GM19035 (cell line): ENCODE data around the gene SMIM24.
A peak's percentile ranks its signal among the peaks of the same experiment; 100 is the strongest.

Experiments
- ATAC-seq: cut with Tn5 transposase; IDR thresholded peaks from one replicate; pipeline ENCODE4 v1.9.1; 2021; ENCODE audit not compliant: unreplicated experiment

The SMIM24 gene

DNA sequence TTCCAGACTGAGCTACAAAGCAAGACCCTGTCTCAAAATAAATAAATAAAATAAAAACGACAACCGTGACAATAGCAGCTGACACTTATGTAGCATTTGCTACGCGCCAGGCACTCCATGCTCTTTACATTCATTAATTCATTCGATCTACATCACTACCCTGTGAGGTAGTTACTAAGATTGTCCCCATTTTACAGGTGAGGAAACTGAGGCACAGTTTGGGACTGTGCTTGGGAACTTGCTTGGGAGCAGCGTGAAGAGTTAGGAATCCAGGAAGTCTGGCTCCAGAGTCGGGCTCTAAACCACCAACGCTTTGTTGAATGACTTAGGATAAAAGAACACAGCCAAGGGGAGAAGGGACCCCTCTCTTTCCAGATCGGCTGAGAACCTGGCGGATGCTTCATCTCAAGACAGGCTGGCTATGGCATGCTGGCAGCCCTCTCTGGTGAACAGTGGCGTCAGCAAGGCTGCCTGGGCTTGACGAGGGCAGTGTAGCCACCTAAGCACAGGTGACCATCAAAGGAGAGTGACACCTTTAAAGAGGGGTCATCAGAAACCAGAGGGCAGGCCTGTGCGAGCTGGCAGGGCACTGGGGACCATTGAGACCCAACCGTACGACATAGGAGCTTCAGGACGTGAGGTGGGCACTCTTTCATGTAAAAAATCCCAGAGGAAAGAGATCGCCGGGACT, 19.6 kb upstream of the SMIM24 start:
- ATAC-seq = peak; percentile 18

- ATAC-seq = no peak
Measured at GRCh38 chr19:3497757-3498520, 17.6 kb upstream of the SMIM24 start.

DNA sequence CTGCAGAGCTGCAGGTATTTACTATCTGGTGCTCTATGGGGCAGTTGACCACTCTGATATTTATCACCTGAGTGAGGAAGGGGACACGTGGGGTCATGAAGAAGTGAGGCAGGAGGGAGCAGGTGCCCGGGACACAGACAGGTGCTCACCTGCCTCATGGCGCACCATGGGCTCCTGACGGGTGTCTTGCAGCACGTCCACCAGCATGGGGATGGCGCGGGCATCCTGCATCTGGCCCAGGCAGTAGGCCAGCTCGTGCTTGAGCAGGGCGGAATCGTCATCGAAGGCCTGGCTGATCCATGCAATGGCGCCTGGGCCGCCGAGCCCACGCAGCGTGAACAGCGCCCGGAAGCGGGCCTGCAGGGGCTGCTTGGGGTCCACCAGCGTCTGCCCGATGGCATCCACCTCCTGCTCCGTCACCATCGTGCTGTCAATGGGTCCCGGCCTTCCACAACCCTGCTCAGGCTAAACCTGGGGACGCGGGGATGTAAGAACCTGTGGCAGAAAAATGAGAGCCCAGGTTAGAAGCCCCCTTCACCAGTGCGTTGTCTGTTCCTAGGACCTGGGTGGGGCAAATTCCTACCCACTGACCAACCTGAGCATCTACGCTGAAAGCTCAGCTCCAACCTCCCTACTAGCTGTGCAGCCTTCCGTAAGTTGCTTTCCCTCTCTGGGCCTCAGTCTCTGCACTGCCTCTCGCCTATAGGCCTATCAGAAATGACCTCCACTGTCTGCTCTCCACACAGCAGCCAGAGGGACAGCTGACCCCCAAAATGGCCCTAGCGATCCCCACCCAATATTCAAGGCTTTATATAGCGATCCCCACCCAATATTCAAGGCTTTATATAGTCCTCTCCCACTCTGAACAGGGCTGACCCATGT, 16.3 kb upstream of the SMIM24 start:
- no peak for ATAC-seq

- no peak for ATAC-seq
Measured at GRCh38 chr19:3494559-3494958, 14.2 kb upstream of the SMIM24 start.

DNA sequence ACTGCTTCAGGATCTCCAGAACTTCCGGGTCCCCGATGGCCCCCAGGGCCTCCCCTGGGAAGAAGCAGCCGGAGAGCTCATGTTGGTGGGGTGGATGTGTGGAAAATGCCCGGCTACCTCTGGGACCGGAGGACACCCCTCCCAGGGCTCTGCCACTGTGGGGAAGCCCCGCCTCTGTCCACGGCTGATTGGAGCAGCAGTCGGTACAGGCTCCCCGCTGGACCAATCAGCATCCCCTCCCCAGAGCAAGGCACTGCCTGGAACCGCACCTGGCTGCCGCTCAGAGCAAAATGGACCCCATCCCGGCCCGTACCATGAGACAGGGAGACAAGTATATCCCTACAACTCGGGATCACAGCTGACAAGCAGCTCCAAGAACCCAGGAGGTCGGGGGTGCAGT, 13.7 kb upstream of the SMIM24 start:
- ATAC-seq = no peak

DNA sequence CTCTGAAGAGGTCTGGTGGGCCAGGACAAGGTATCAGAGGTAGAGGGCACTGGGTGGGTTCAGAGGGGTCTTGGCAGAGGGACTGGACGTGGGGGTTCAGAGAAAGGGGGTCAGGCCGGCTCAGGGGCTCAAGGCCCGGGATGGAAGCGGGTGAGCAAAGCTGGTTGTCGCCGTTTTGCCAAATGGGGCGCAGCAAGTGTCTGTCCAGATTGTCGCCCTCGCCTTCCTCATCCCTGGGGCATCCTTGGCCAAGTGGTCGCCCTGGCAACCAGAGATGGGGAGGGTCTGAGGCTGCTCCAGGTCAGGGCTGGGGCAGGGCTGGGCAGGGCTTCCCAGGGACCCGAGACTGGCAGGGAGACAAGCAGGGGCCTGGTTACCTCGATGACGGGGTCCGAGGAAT, 13.3 kb upstream of the SMIM24 start:
- ATAC-seq = no peak

DNA sequence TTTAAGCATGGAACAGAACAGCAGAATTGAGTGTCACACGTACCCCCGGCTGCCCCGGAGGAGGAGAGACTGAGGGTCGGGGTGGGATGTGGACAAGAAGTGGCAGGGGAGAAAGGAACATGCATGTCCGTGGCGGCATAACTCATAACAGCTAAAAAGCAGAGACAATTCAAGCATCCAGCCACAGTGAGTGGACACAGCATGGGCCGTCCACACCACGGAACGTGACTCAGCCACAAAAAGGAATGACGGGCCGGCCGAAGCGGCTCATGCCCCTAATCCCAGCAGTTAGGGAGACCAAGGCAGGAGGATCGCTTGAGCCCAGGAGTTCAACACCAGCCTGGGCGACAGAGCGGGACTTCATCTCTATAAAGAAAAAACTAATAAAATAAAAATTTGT, 12.6 kb upstream of the SMIM24 start:
- no peak for ATAC-seq

DNA sequence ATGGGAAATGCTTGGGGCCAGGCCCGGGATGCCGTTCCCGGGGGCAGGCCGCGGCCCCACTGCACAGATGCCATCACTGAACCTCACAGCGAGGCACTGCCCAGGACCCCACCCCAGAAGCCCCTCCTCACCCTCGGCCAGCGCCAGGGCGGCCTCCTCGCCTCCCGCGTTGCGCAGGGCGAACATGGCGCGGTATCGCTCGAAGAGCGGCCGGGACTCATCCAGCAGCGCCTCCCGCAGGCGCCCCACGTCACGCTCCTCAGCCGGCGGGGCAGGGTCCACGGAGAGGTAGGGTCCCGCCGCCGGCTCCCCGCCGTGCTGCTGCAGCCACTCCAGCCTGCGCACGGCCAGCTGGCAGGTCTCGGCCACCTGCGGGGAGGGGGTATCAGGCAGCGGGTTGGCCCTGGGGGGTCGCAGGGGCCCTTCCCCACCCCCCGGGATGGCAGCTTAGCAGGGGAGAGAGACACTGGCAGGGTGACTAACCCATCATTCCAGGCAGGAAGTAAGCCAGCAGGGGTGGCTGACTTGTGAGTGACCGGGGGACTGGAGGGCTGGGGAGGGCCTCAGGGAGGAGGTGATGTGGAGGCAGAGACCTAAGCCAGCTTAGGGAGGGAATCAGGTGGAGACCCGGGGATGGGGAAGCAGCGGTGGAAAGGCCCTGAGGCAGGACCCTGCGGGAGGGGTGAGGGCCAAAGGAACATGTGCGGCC, 12.0 kb upstream of the SMIM24 start:
- no peak for ATAC-seq

DNA sequence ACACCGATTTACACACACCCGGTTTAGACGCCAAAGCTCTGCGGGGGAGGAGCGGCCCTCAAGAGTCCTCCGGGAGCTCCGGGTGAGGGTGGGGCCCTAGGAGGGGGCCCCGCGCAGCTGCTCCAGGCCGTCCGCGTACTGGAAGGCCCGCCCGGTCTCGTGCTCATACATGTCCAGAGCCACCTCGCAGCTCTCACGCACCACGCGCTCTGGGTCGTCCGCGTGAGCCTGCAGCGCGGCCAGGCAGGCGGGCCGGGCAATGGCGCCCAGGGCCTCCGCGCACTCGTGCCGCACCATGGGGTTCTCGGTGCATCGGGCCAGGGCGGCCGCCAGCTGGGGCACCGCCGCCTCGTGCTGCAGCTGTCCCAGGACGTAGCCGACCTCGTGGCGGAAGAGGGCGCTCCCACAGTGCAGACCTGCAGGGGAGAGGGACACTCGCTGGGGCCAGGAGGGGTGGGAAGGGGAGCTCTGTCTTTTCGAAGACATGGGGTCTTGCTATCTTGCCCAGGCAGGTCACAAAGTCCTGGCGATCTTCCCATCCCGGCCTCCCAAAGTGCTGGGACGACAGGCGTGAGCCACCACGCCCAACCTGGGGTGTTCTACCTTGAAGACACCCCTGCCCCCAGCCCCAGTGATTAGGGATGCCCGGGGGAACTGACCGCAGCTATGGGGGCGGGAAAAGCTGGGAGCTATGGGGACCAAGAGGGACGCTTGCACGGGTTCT, 11.2 kb upstream of the SMIM24 start:
- no peak for ATAC-seq

- ATAC-seq = no peak
Measured at GRCh38 chr19:3483226-3483628, 2.9 kb upstream of the SMIM24 start, which contains the start of gene SMIM44. Gene SMIM44 (minus strand): TSS chr19:3483441. CDS start chr19:3483403, 38 bp downstream.

GRCh38 chr19:3482507-3483225, 2.3 kb upstream of the SMIM24 start:
- no peak for ATAC-seq

DNA sequence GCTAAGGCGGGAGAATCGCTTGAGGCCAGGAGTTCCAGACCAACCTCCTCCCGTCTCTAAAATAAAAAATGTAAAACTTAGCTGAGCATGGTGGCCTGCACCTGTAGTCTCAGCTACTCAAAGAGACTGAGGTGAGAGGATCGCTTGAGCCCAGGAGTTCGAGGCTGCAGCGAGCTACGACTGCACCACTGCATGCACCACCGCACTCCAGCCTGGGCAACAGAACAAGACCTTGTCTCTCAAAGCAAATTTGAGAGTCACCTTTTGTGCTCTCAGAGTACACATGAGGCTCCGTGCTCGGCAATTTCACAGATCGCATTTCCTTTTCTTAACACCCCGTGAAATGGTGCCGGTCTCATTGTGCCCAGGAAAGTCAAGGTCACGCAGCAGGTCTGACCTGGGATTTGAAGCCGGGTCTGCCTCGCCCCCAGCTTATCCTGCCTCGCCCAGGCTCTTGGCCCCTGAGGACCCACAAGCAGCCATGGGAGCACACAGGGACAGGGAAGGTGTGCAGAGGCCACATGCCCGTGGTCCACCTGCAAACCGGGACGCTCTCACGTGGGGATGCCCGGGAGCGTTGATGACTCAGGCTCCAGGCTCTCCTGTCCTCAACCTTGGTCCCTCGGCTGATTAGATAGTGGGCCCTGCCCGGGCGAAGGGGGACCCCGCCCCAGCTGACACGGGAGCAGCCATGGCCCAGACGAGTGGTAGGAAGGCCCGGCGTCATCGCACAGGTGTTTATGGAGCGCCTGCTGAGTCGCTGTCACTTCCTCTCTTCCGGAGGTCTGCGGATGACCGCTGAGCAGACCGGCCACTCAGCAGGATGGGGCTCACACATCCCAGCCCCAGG, 1.1 kb upstream of the SMIM24 start:
- ATAC-seq = no peak

DNA sequence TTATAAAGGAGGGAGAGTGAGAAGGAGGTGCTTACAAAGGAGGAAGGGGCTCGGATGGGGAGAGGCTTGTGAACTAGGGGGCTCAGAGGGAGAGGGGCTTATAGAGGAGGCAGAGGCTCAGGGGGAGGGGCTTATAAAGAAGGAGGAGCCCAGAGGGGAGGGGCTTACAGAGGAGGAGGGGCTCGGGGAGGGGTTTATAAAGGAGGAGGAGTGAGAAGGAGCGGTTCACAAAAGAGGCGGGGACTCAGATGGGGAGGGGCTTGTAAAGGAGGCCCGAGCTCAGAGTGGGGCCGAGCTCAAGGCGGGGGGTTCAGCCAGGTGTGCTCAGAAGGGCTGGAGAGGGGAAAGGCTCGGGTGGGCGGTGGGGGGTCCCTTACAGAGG, 500 bp downstream of the SMIM24 start:
- no peak for ATAC-seq

DNA sequence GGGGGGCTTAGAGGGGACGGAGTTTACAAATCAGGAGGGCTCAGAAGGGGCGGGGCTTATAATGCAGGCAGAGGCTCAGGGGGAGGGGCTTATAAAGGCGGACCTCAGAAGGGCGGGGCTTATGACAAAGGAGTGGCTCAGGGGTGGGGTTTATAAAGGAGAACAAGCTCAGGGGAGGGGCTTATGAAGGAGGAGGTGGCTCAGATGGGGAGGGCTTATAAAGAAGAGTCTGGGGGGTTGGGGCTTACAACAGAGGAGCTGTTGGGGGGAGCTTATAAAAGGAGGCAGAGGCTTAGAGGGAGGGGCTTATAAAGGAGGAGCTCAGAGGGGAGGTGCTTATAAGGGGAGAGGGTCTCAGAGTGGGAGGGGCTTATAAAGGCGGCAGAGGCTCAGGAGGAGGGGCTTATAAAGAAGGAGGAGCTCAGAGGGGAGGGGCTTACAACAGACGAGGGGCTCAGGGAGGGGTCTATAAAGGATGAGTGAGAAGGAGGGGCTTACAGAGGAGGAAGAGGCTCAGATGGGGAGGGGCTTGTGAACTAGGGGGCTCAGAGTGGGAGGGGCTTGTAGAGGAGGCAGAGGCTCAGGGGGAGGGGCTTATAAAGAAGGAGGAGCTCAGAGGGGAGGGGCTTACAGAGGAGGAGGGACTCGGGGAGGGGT, 1.0 kb downstream of the SMIM24 start:
- no peak for ATAC-seq

DNA sequence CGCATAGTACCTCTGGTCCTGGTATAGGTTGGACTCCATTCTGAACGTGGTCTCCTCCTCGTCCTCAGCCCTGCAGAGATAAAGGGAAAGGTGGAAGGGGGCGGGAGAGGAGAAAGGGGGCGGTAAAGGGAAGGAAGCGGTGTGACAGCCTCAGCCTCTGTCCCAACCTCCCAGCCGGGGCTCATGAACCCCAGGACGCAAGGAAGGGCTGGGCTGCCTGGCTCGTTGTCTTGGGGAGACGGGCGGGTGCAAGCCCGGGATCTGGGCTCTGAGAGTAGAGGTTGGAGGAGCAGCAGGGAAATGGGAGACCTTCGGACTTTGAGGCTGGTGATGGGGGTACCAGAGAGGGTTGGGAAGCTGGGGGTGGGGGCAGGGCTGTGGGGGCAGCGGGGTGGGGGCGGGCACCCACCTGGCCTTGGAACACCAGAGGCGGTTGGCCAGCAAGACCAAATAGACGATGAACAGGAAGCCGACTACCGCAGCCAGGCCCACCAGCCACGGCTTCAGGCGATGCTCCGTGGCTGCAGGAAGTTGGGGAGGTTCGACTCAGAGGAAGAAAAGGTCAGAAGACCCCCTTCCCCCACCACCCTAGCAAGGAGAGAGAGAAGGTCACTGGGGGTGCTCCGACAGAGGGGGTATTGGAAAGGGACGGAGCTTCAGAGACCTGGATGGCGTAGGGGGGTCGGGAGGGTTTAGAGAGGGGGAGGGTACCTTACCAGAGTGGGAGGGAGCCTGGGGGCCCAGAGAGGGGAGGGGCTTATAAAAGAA, 1.7 kb downstream of the SMIM24 start:
- ATAC-seq = no peak

- ATAC-seq = no peak
Measured at GRCh38 chr19:3477951-3478350, 2.4 kb downstream of the SMIM24 start.

DNA sequence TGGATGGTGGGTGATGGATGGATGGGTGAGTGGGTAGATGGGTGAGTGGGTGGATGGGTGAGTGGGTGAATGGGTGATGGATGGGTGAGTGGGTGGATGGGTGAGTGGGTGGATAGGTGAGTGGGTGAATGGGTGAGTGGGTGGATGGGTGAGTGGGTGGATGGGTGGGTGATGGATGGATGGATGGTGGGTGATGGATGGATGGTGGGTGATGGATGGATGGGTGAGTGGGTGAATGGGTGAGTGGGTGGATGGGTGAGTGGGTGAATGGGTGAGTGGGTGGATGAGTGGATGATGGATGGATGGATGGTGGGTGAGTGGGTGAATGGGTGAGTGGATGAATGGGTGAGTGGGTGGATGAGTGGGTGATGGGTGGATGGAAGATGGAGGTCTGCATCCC, 2.8 kb downstream of the SMIM24 start:
- ATAC-seq = no peak

DNA sequence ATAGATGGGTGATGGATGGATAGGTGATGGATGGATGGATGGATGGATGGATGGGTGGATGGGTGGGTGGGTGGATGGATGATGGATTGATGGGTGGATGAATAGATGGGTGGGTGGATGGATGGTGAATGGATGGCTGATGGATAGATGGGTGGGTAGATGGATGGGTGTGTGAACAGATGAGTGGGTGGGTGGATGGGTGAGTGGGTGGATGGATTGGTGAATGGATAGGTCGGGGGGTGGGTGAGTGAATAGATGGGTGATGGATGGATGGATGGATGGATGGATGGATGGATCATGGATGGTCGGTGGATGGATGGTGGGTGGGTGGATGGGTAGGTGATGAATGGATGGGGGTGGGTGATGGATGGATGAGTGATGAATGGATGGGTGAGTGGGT, 3.5 kb downstream of the SMIM24 start:
- ATAC-seq = no peak
